ENCODE measurements around the gene HPCAL4. TPM values are rescaled to one million over a fixed set of nuclear protein-coding genes. Genes with fewer than 3 reads are reported as not detected.

HPCAL4 gene
- total and polyA plus RNA-seq, 9 of the 15 experiments (the other 6 are each of a cell fraction or from before 2014, with no cell fraction given) = 0.01 to 0.04 (median 0.04) TPM; not detected in 4

DNA sequence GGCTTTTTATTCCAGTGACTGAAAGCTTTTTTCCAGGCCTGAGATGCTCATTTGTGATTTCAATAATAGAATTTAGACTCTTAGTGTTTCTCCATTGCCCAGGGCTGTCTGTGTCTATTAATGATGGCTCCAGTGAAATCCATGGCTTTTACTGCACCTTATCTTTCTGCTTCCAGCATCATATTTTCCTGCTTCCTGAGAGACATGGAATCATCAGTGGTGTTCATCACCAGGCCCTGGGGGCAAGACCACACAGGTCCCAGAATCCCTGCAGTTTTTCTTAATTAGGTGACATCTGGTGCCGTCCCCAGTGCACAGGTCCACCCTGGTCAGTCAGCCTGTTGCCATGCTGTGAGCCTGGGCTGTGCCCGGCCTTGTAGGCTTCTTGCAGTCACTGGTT is 34.8 kb downstream of the HPCAL4 start:
- 14% methylated on average over 2 of the region's 2 CpGs for WGBS (ENCODE audit: insufficient coverage, low coverage, missing lambda C conversion rate)
- DNase-seq (ENCODE audit: extremely low read depth in 1 of 4, low spot score in 3 of 4) (no peak), ATAC-seq (no peak), FAIRE-seq (no peak)
- no TSS peak for BruUV-seq (replicated peaks)
- H3K9ac ChIP-seq (ENCODE audit: insufficient read depth in 1 of 2, low read depth in 2 of 2, low read length in 2 of 2) = no peak overlapping the region
- no peak for TF ChIP-seq CHD4 (IDR thresholded peaks at IDR 0.05; ENCODE audit: insufficient read depth, insufficient replicate concordance, low read depth, low read length, poor library complexity, severe bottlenecking)
- no peak for TF ChIP-seq ZNF384 (IDR thresholded peaks at IDR 0.05; ENCODE audit: low read depth, low read length)
- TF ChIP-seq HNRNPUL1 (IDR thresholded peaks at IDR 0.05; ENCODE audit: low read length) = no peak
- TF ChIP-seq PCBP2 (IDR thresholded peaks at IDR 0.05; ENCODE audit: low read depth, low read length, poor library complexity, severe bottlenecking) = no peak
- TF ChIP-seq FOXK1 (CRISPR knock-in tag; IDR thresholded peaks at IDR 0.05; ENCODE audit: borderline replicate concordance) = no peak
- TF ChIP-seq, protein P1, sequence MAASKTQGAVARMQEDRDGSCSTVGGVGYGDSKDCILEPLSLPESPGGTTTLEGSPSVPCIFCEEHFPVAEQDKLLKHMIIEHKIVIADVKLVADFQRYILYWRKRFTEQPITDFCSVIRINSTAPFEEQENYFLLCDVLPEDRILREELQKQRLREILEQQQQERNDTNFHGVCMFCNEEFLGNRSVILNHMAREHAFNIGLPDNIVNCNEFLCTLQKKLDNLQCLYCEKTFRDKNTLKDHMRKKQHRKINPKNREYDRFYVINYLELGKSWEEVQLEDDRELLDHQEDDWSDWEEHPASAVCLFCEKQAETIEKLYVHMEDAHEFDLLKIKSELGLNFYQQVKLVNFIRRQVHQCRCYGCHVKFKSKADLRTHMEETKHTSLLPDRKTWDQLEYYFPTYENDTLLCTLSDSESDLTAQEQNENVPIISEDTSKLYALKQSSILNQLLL (CRISPR knock-in tag; IDR thresholded peaks at IDR 0.05; ENCODE audit: borderline replicate concordance) = no peak
- TF ChIP-seq FOXA3 (CRISPR knock-in tag; conservative IDR thresholded peaks at IDR 0.05 in 1 of 2, IDR thresholded peaks at IDR 0.05 in 1 of 2) = no peak
- no peak for TF ChIP-seq ZNF324 (CRISPR knock-in tag; IDR thresholded peaks at IDR 0.05)
- TF ChIP-seq, protein P2, sequence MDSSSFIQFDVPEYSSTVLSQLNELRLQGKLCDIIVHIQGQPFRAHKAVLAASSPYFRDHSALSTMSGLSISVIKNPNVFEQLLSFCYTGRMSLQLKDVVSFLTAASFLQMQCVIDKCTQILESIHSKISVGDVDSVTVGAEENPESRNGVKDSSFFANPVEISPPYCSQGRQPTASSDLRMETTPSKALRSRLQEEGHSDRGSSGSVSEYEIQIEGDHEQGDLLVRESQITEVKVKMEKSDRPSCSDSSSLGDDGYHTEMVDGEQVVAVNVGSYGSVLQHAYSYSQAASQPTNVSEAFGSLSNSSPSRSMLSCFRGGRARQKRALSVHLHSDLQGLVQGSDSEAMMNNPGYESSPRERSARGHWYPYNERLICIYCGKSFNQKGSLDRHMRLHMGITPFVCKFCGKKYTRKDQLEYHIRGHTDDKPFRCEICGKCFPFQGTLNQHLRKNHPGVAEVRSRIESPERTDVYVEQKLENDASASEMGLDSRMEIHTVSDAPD (CRISPR knock-in tag; IDR thresholded peaks at IDR 0.05) = no peak
- TF ChIP-seq HDGF (IDR thresholded peaks at IDR 0.05) = no peak
- no peak for TF ChIP-seq CBX5 (IDR thresholded peaks at IDR 0.05; ENCODE audit: borderline replicate concordance, low read depth)
- no peak for TF ChIP-seq TCF7 (IDR thresholded peaks at IDR 0.05; ENCODE audit: borderline replicate concordance)
- TF ChIP-seq BCOR (IDR thresholded peaks at IDR 0.05) = no peak
- no peak overlapping the region for H2AFZ ChIP-seq (ENCODE audit: low read depth, low read length)
- POLR2A ChIA-PET = no interaction called here
- H3K36me3 ChIP-seq (ENCODE audit: control insufficient read depth, insufficient read depth, low read length) = no peaks in the 10 kb centered on the region
- CTCF ChIA-PET (ENCODE audit: low intra/inter-chr PET ratio) = interaction anchor here (3.7 kb wide), 1 partner anchor 50 kb away, joined by 27 read pairs; no protein-coding TSS in a partner anchor
- intact Hi-C loops (cut with micrococcal nuclease) (loop anchor here (5.0 kb wide), 1 partner anchor 149 kb away; no protein-coding TSS in a partner anchor), in situ Hi-C loops (cut with MboI) (no loop called here)
- no peaks in the 10 kb centered on the region for H3K79me2 ChIP-seq (ENCODE audit: control insufficient read depth, insufficient read depth, low read length)
- no peaks in the 10 kb centered on the region for H4K20me1 ChIP-seq (replicated peaks; ENCODE audit: control insufficient read depth, insufficient read depth, low read length)
- no peaks in the 10 kb centered on the region for H3K9me3 ChIP-seq (replicated peaks; ENCODE audit: control insufficient read depth, insufficient read depth, low read depth, low read length)
- H3K9me1 ChIP-seq (ENCODE audit: control insufficient read depth, insufficient read depth, low read length) = no peaks in the 10 kb centered on the region
- H3K4me2 ChIP-seq (ENCODE audit: insufficient read depth, low read length) = no peak overlapping the region
- H3K27ac ChIP-seq (ENCODE audit: extremely low read depth, low read depth, low read length) = no peak overlapping the region
- peaks cover 7 to 10% of the 10 kb centered on the region in 2 experiments; a peak in 2 of 5 replicates for H3K4me1 ChIP-seq (replicated peaks in 1 of 2; ENCODE audit: control insufficient read depth in 2 of 2, insufficient read depth in 2 of 2, low read length in 2 of 2)
- H3K27me3 ChIP-seq (ENCODE audit: control insufficient read depth in 2 of 2, insufficient read depth in 2 of 2, low read length in 2 of 2) = peaks cover 3 to 32% of the 10 kb centered on the region in 2 experiments; a peak in 2 of 5 replicates
- H3K4me3 ChIP-seq = no peak overlapping the region
